Measurements from ENCODE around the gene SLIT3.

DNA sequence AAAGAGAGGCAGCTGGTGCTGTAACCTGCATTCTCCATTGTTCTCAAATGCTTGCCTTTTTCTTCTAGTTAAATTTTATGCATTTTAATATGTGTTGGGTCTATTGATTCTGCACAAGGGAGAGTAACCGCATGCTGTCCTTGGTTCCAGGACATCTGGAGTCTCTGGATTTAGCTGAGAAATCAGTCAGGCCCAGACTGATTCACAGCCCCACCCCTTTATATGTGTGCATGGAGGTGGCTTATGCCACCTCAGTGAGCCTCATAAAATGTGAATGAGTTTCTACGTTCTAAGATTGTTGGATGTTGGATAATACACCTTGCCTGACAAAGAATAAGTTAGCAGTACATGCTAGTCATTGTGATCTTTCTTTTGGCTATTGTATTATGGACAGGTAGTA is 611.7 kb downstream of the SLIT3 start:
- no peak for TF ChIP-seq POLR2A (IDR thresholded peaks at IDR 0.05; ENCODE audit: extremely low read depth, insufficient read length)
- TF ChIP-seq, protein P1, sequence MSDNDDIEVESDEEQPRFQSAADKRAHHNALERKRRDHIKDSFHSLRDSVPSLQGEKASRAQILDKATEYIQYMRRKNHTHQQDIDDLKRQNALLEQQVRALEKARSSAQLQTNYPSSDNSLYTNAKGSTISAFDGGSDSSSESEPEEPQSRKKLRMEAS (IDR thresholded peaks at IDR 0.05; ENCODE audit: low read depth, low read length) = no peak
- TF ChIP-seq, protein P2, sequence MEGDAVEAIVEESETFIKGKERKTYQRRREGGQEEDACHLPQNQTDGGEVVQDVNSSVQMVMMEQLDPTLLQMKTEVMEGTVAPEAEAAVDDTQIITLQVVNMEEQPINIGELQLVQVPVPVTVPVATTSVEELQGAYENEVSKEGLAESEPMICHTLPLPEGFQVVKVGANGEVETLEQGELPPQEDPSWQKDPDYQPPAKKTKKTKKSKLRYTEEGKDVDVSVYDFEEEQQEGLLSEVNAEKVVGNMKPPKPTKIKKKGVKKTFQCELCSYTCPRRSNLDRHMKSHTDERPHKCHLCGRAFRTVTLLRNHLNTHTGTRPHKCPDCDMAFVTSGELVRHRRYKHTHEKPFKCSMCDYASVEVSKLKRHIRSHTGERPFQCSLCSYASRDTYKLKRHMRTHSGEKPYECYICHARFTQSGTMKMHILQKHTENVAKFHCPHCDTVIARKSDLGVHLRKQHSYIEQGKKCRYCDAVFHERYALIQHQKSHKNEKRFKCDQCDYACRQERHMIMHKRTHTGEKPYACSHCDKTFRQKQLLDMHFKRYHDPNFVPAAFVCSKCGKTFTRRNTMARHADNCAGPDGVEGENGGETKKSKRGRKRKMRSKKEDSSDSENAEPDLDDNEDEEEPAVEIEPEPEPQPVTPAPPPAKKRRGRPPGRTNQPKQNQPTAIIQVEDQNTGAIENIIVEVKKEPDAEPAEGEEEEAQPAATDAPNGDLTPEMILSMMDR (IDR thresholded peaks at IDR 0.05; ENCODE audit: low read depth, low read length) = no peak

All from NB4 (cell line).